Peyer's patch (tissue), 4 donors: ENCODE data around the gene OOSP4B. TPM values are rescaled to one million over a fixed set of nuclear protein-coding genes. Genes with fewer than 3 reads are reported as not detected.

Experiments
- DNase-seq, 3 donors: peaks; one replicate each; pipeline ENCODE4 v3.0.0-alpha.2; 2017 to 2019
- H3K27ac ChIP-seq, 4 donors: fragments of 200-600 bp; sonication (generic); one replicate each; pipeline ENCODE4 v1.5.1; 2016 to 2019
- H3K27me3 ChIP-seq, 2 donors: fragments of 200-600 bp; sonication (generic); one replicate each; pipeline ENCODE4 v1.5.1; 2019
- H3K36me3 ChIP-seq, 3 donors: fragments of 200-600 bp; sonication (generic); one replicate each; pipeline ENCODE4 v1.5.1; 2016 to 2019
- H3K4me1 ChIP-seq, 4 donors: fragments of 200-600 bp; sonication (generic); one replicate each; pipeline ENCODE4 v1.5.1; 2016 to 2019
- H3K4me3 ChIP-seq, 4 donors: fragments of 200-600 bp; sonication (generic); 1 replicate in 3 of 4; 2 replicates in 1 of 4; pipeline ENCODE4 v1.5.1; 2016 to 2019; ENCODE audit warnings: mild to moderate bottlenecking in 1 of 4
- H3K9me3 ChIP-seq, 4 donors: fragments of 200-600 bp; sonication (generic); one replicate each; pipeline ENCODE4 v1.5.1; 2016 to 2019; ENCODE audit warnings: mild to moderate bottlenecking in 1 of 4
- CTCF ChIP-seq, 6 experiments: fragments of 450-650 bp in 4 of 6; fragments of 200-600 bp in 2 of 6; sonication (generic) in 1 of 6; IDR thresholded peaks; one replicate each; pipeline ENCODE4 v1.5.1; 2017 to 2019; ENCODE audit warnings: antibody characterized with exemption in 6 of 6, mild to moderate bottlenecking in 3 of 6, moderate library complexity in 1 of 6
- POLR2A ChIP-seq, 2 donors: fragments of 450-650 bp; IDR thresholded peaks; one replicate each; pipeline ENCODE4 v1.5.1; 2017; ENCODE audit warnings: antibody characterized with exemption in 2 of 2, mild to moderate bottlenecking in 2 of 2, moderate library complexity in 2 of 2
- total RNA-seq, 4 donors: library from RNA; depleted of rRNA; stranded (reverse); fragments of >200 nt; gene quantifications; one replicate each; pipeline ENCODE4 v1.1.0, GENCODE V29; 2016

Gene OOSP4B
- total RNA-seq, 4 donors from 2014 or later = not detected

- Histone ChIP-seq H3K36me3 (no peaks in the 10 kb centered on the region), H3K9me3 (no peaks in the 10 kb centered on the region), H3K27ac (no peak overlapping the region), H3K4me3 (no peak overlapping the region), H3K27me3 (no peaks in the 10 kb centered on the region), H3K4me1 (no peaks in the 10 kb centered on the region)
- TF ChIP-seq POLR2A (IDR thresholded peaks at IDR 0.05) (no peak), CTCF (IDR thresholded peaks at IDR 0.05) (no peak)
- no peak for DNase-seq
Measured at GRCh38 chr11:59983212-59983611, 33.8 kb upstream of the OOSP4B start.

GRCh38 chr11:59984368-59984767 lies 32.6 kb upstream of the OOSP4B start:
- no peaks in the 10 kb centered on the region for H3K36me3 ChIP-seq
- no peak overlapping the region for H3K4me3 ChIP-seq
- no peak for TF ChIP-seq POLR2A (IDR thresholded peaks at IDR 0.05)
- no peak for TF ChIP-seq CTCF (IDR thresholded peaks at IDR 0.05)
- no peak for DNase-seq
- no peaks in the 10 kb centered on the region for H3K27me3 ChIP-seq
- H3K4me1 ChIP-seq = no peaks in the 10 kb centered on the region
- H3K27ac ChIP-seq = no peak overlapping the region
- H3K9me3 ChIP-seq = no peaks in the 10 kb centered on the region

GRCh38 chr11:59990421-59990820 lies 26.6 kb upstream of the OOSP4B start:
- DNase-seq = no peak
- H3K27me3 ChIP-seq = no peaks in the 10 kb centered on the region
- TF ChIP-seq POLR2A (IDR thresholded peaks at IDR 0.05) = no peak
- no peak for TF ChIP-seq CTCF (IDR thresholded peaks at IDR 0.05)
- peaks cover 0 to 3% (median 0%) of the 10 kb centered on the region in 4 donors for H3K9me3 ChIP-seq
- no peaks in the 10 kb centered on the region for H3K36me3 ChIP-seq
- no peak overlapping the region for H3K27ac ChIP-seq
- H3K4me3 ChIP-seq = no peak overlapping the region
- H3K4me1 ChIP-seq = no peaks in the 10 kb centered on the region

- TF ChIP-seq CTCF (IDR thresholded peaks at IDR 0.05) = no peak
- TF ChIP-seq POLR2A (IDR thresholded peaks at IDR 0.05) = no peak
- H3K36me3 ChIP-seq = no peaks in the 10 kb centered on the region
- H3K27me3 ChIP-seq = no peaks in the 10 kb centered on the region
- no peaks in the 10 kb centered on the region for H3K4me1 ChIP-seq
- no peak overlapping the region for H3K27ac ChIP-seq
- no peak overlapping the region for H3K4me3 ChIP-seq
- H3K9me3 ChIP-seq = peaks cover 0 to 3% (median 0%) of the 10 kb centered on the region in 4 donors
- no peak for DNase-seq
Measured at GRCh38 chr11:59992425-59992824, 24.6 kb upstream of the OOSP4B start.

- Histone ChIP-seq H3K27me3 (no peaks in the 10 kb centered on the region), H3K36me3 (no peaks in the 10 kb centered on the region), H3K9me3 (no peaks in the 10 kb centered on the region), H3K27ac (no peak overlapping the region), H3K4me3 (no peak overlapping the region), H3K4me1 (no peaks in the 10 kb centered on the region)
- no peak for TF ChIP-seq POLR2A (IDR thresholded peaks at IDR 0.05)
- TF ChIP-seq CTCF (IDR thresholded peaks at IDR 0.05) = no peak
- no peak for DNase-seq
Measured at GRCh38 chr11:59997800-59998199, 19.2 kb upstream of the OOSP4B start.

- H3K27me3 ChIP-seq = no peaks in the 10 kb centered on the region
- no peak for DNase-seq
- no peaks in the 10 kb centered on the region for H3K36me3 ChIP-seq
- H3K9me3 ChIP-seq = no peaks in the 10 kb centered on the region
- H3K4me1 ChIP-seq = no peaks in the 10 kb centered on the region
- H3K27ac ChIP-seq = no peak overlapping the region
- TF ChIP-seq CTCF (IDR thresholded peaks at IDR 0.05) (no peak), POLR2A (IDR thresholded peaks at IDR 0.05) (no peak)
- H3K4me3 ChIP-seq = no peak overlapping the region
Measured at GRCh38 chr11:59999691-60000090, 17.3 kb upstream of the OOSP4B start.
